22Rv1 (cell line): ENCODE measurements around the gene AGER.

Experiments used
- H3K27ac ChIP-seq: fragments of 450-650 bp; 2 replicates; pipeline ENCODE4 v1.5.1; 2017
- CTCF ChIP-seq: fragments of 450-650 bp; IDR thresholded peaks from 2 replicates; pipeline ENCODE4 v1.5.1; 2017; ENCODE audit warnings: mild to moderate bottlenecking
- ZFX ChIP-seq: fragments of 450-650 bp; IDR thresholded peaks from 2 replicates; pipeline ENCODE4 v1.6.1; 2017; ENCODE audit warnings: antibody characterized with exemption, borderline replicate concordance

AGER gene

GRCh38 chr6:32163559-32164258, 20.3 kb downstream of the AGER start:
- H3K27ac ChIP-seq = no peak overlapping the region
- no peak for TF ChIP-seq ZFX
- TF ChIP-seq CTCF = no peak

GRCh38 chr6:32158052-32158451, 26.0 kb downstream of the AGER start:
- TF ChIP-seq CTCF = no peak
- no peak for TF ChIP-seq ZFX
- no peak overlapping the region for H3K27ac ChIP-seq

- no peak overlapping the region for H3K27ac ChIP-seq
- no peak for TF ChIP-seq ZFX
- no peak for TF ChIP-seq CTCF
Measured at GRCh38 chr6:32156891-32157290, 27.2 kb downstream of the AGER start.

GRCh38 chr6:32154514-32155161, 29.4 kb downstream of the AGER start:
- TF ChIP-seq ZFX (no peak), CTCF (peak; percentile 83)
- peak overlapping the region; percentile 86 for H3K27ac ChIP-seq

- H3K27ac ChIP-seq = peak within 1 kb of the TSS; percentile 86
- TF ChIP-seq CTCF = no peak
- TF ChIP-seq ZFX = no peak
Measured at GRCh38 chr6:32153564-32154513, 30.2 kb downstream of the AGER start, which contains the start of gene PPT2. PPT2 (plus strand) TSS chr6:32154141; CDS start chr6:32154595, 454 bp downstream.

- peak overlapping the region; percentile 86 for H3K27ac ChIP-seq
- TF ChIP-seq CTCF (no peak), ZFX (no peak)
Measured at GRCh38 chr6:32152769-32153563, 31.1 kb downstream of the AGER start.
